SK-MEL-5 (cell line): ENCODE results near the gene BID. TPM values are rescaled to one million over a fixed set of nuclear protein-coding genes. Genes with fewer than 3 reads are reported as not detected.
"Not testable (repeated sequence)": the region's sequence is repeated elsewhere in the genome, so short reads cannot be mapped to it uniquely, and the experiment has no call there.

Source experiments
- DNase-seq: peaks from one replicate; pipeline ENCODE4 v3.0.0-alpha.2; 2016; ENCODE audit warnings: low read depth, low spot score
- in situ Hi-C: cut with HindIII; loops from 2 replicates; pipeline ENCODE4 v1.10.0; 2016; ENCODE audit warnings: low sequenced_read_pairs, high pct_unique_total_duplicates, low pct_unique_long_range_greater_than_20kb
- total RNA-seq: library from RNA; depleted of rRNA; stranded (reverse); fragments of >200 nt; shearing (Covaris generic); gene quantifications from 2 replicates; pipeline ENCODE4 v1.2.3, GENCODE V29; 2014

BID gene
- total RNA-seq, 1 experiment from 2014 or later, result 81.7 TPM

GRCh38 chr22:17777005-17777716, 2.9 kb upstream of the BID start:
- no peak for DNase-seq
- in situ Hi-C loops, result no loop called here

- DNase-seq, result no peak
- in situ Hi-C loops, result no loop called here
These were observed 1.7 kb upstream of the BID start for GRCh38 chr22:17775781-17776465.

GRCh38 chr22:17774926-17775685, 837 bp upstream of the BID start:
- DNase-seq, result no peak
- in situ Hi-C loops, result no loop called here

GRCh38 chr22:17773606-17774205, 563 bp downstream of the BID start:
- in situ Hi-C loops, result no loop called here
- peak; percentile 26 for DNase-seq

- no peak for DNase-seq
- in situ Hi-C loops, result no loop called here
These were observed 1.2 kb downstream of the BID start for GRCh38 chr22:17772958-17773605.

- DNase-seq, result no peak
- in situ Hi-C loops, result no loop called here
These were observed 1.9 kb downstream of the BID start for GRCh38 chr22:17772249-17772957.

GRCh38 chr22:17770180-17771077, 3.8 kb downstream of the BID start:
- in situ Hi-C loops, result no loop called here
- DNase-seq, result no peak

- no peak for DNase-seq
- in situ Hi-C loops, result no loop called here
These were observed 4.6 kb downstream of the BID start for GRCh38 chr22:17769716-17770082.

GRCh38 chr22:17769013-17769715, 5.1 kb downstream of the BID start:
- in situ Hi-C loops, result no loop called here
- DNase-seq, result no peak

GRCh38 chr22:17767233-17768065, 6.8 kb downstream of the BID start:
- DNase-seq, result no peak

GRCh38 chr22:17764852-17765251, 9.4 kb downstream of the BID start:
- DNase-seq, in situ Hi-C loops: not testable (repeated sequence)

More at GRCh38 chr22:17767233-17768065, 6.8 kb downstream of the BID start:
- in situ Hi-C loops, result no loop called here

GRCh38 chr22:17764036-17764435, 10.2 kb downstream of the BID start:
- in situ Hi-C loops, result no loop called here
- DNase-seq, result no peak

GRCh38 chr22:17763442-17763841, 10.8 kb downstream of the BID start:
- in situ Hi-C loops, DNase-seq: not testable (repeated sequence)

- in situ Hi-C loops, result no loop called here
These were observed 13.2 kb downstream of the BID start for GRCh38 chr22:17761138-17761488.

More at GRCh38 chr22:17761138-17761488, 13.2 kb downstream of the BID start:
- no peak for DNase-seq
